Non-pigmented ciliary epithelial cell (primary cell): ENCODE results near the gene RPAP3.
"Not testable (repeated sequence)": the region's sequence is repeated elsewhere in the genome, so short reads cannot be mapped to it uniquely, and the experiment has no call there.

ENCODE experiments used
- DNase-seq: peaks from one replicate; pipeline ENCODE4 v3.0.0-alpha.2; 2010; ENCODE audit warnings: low read depth

RPAP3 gene

GRCh38 chr12:47679785-47680184 lies 26.0 kb downstream of the RPAP3 start:
- no peak for DNase-seq

GRCh38 chr12:47672068-47672467 lies 33.8 kb downstream of the RPAP3 start:
- no peak for DNase-seq

GRCh38 chr12:47667935-47668334 lies 37.9 kb downstream of the RPAP3 start:
- not testable (repeated sequence) for DNase-seq

GRCh38 chr12:47652521-47653234 lies 53.2 kb downstream of the RPAP3 start:
- no peak for DNase-seq

GRCh38 chr12:47651368-47652254 lies 54.2 kb downstream of the RPAP3 start:
- DNase-seq = peak; percentile 20

GRCh38 chr12:47650469-47650868 lies 55.4 kb downstream of the RPAP3 start:
- DNase-seq = no peak

GRCh38 chr12:47649381-47649780 lies 56.4 kb downstream of the RPAP3 start:
- DNase-seq = no peak

- DNase-seq = no peak
These were observed 57.7 kb downstream of the RPAP3 start for GRCh38 chr12:47648056-47648579.

GRCh38 chr12:47642310-47642709 lies 63.5 kb downstream of the RPAP3 start:
- not testable (repeated sequence) for DNase-seq

GRCh38 chr12:47636908-47637780 lies 68.7 kb downstream of the RPAP3 start:
- no peak for DNase-seq

GRCh38 chr12:47635770-47636169 lies 70.1 kb downstream of the RPAP3 start:
- not testable (repeated sequence) for DNase-seq

GRCh38 chr12:47634127-47634526 lies 71.7 kb downstream of the RPAP3 start:
- DNase-seq = no peak

GRCh38 chr12:47621960-47622359 lies 83.9 kb downstream of the RPAP3 start:
- DNase-seq = no peak

GRCh38 chr12:47617476-47617875 lies 88.4 kb downstream of the RPAP3 start:
- DNase-seq = no peak

- DNase-seq = no peak
These were observed 89.4 kb downstream of the RPAP3 start for GRCh38 chr12:47616440-47616839.

GRCh38 chr12:47615711-47616110 lies 90.1 kb downstream of the RPAP3 start:
- DNase-seq = no peak

- no peak for DNase-seq
These were observed 91.3 kb downstream of the RPAP3 start for GRCh38 chr12:47614521-47614920.

- no peak for DNase-seq
These were observed 92.9 kb downstream of the RPAP3 start for GRCh38 chr12:47612953-47613352.

- DNase-seq = no peak
These were observed 93.9 kb downstream of the RPAP3 start for GRCh38 chr12:47611906-47612305.
